MCF 10A (cell line): Measurements from ENCODE around the gene CLDN7. TPM values are rescaled to one million over a fixed set of nuclear protein-coding genes. Genes with fewer than 3 reads are reported as not detected.

Source experiments
- BruUV-seq: library from RNA; stranded (reverse); fragments of 400-500 nt; replicated peaks from 2 replicates; lab custom pipeline; 2021; lab: Mats Ljungman, UMichigan
- CTCF ChIA-PET: fragments of 300-600 bp; sonication (Branson Sonifier 250); formaldehyde crosslinking; extraction: SDS; loops from one replicate; lab custom pipeline; 2021; ENCODE audit warnings: antibody characterized with exemption, inconsistent platforms; lab: Yijun Ruan, JAX
- POLR2A ChIA-PET: fragments of 300-600, 350-650 bp; sonication (Branson Sonifier 250); formaldehyde crosslinking; extraction: SDS; loops from one replicate; lab custom pipeline; 2020; ENCODE audit warnings: antibody characterized with exemption, inconsistent platforms; lab: Yijun Ruan, JAX
- DNase-seq: peaks from one replicate; pipeline ENCODE4 v3.0.0-alpha.2; 2018; ENCODE audit not compliant: unreplicated experiment
- H3K27ac Mint-ChIP-seq: one replicate; pipeline ENCODE4 v1.8.0; 2022; ENCODE audit warnings: mild to moderate bottlenecking, low read depth, mixed read lengths; ENCODE audit not compliant: unreplicated experiment
- H3K27me3 Mint-ChIP-seq: one replicate; pipeline ENCODE4 v1.8.0; 2022; ENCODE audit warnings: mixed read lengths; ENCODE audit not compliant: insufficient read depth, unreplicated experiment
- H3K36me3 Mint-ChIP-seq: one replicate; pipeline ENCODE4 v1.8.0; 2022; ENCODE audit warnings: mild to moderate bottlenecking, moderate library complexity, mixed read lengths; ENCODE audit not compliant: insufficient read depth, unreplicated experiment
- H3K4me1 Mint-ChIP-seq: one replicate; pipeline ENCODE4 v1.8.0; 2022; ENCODE audit warnings: mixed read lengths; ENCODE audit not compliant: insufficient read depth, unreplicated experiment
- H3K4me3 Mint-ChIP-seq: one replicate; pipeline ENCODE4 v1.8.0; 2022; ENCODE audit warnings: mild to moderate bottlenecking, moderate library complexity, mixed read lengths; ENCODE audit not compliant: unreplicated experiment
- H3K9me3 Mint-ChIP-seq: one replicate; pipeline ENCODE4 v1.8.0; 2022; ENCODE audit warnings: mixed read lengths; ENCODE audit not compliant: unreplicated experiment
- CTCF ChIP-seq: fragments of 200-600 bp; IDR thresholded peaks from one replicate; pipeline ENCODE4 v1.8.0; 2022; ENCODE audit warnings: antibody characterized with exemption, mild to moderate bottlenecking; ENCODE audit not compliant: unreplicated experiment
- intact Hi-C: fragments of 100-400 bp; cut with micrococcal nuclease; formaldehyde crosslinking; loops from 2 replicates; pipeline ENCODE4 v1.14.1; 2022
- total RNA-seq: library from RNA; stranded (reverse); gene quantifications from 2 replicates; pipeline ENCODE4 v1.2.3, GENCODE V29; 2022

CLDN7 gene
- total RNA-seq, 1 experiment from 2014 or later: 23.9 TPM

- Mint-ChIP-seq H3K9me3 (no peaks in the 10 kb centered on the region), H3K4me1 (peaks cover 49% of the 10 kb centered on the region), H3K27me3 (no peaks in the 10 kb centered on the region), H3K36me3 (peaks cover 41% of the 10 kb centered on the region), H3K4me3 (peak overlapping the region; percentile 28), H3K27ac (no peak overlapping the region)
- DNase-seq: peak; percentile 43
- ChIA-PET POLR2A (interaction anchor here (9.0 kb wide), 1 partner anchor 19 kb away, joined by 278 read pairs; the partner anchor contains the start of genes DVL2, GABARAP and PHF23), CTCF (interaction anchor here (0.6 kb wide), 1 partner anchor 166 kb away, joined by 3 read pairs; no protein-coding TSS in a partner anchor)
- no TSS peak for BruUV-seq
- TF ChIP-seq CTCF: no peak
- intact Hi-C loops: no loop called here
Measured at GRCh38 chr17:7217113-7217987, 44.9 kb downstream of the CLDN7 start.

GRCh38 chr17:7216242-7217112, 45.8 kb downstream of the CLDN7 start:
- H3K9me3 Mint-ChIP-seq: no peaks in the 10 kb centered on the region
- H3K4me3 Mint-ChIP-seq: peak overlapping the region; percentile 22
- CTCF ChIA-PET: no interaction called here
- intact Hi-C loops: no loop called here
- POLR2A ChIA-PET: interaction anchor here (0.5 kb wide), 1 partner anchor 34 kb away, joined by 3 read pairs; no protein-coding TSS in a partner anchor
- H3K36me3 Mint-ChIP-seq: peaks cover 35% of the 10 kb centered on the region
- DNase-seq: no peak
- H3K4me1 Mint-ChIP-seq: peaks cover 41% of the 10 kb centered on the region
- no TSS peak for BruUV-seq
- H3K27ac Mint-ChIP-seq: no peak overlapping the region
- no peak for TF ChIP-seq CTCF
- H3K27me3 Mint-ChIP-seq: no peaks in the 10 kb centered on the region

GRCh38 chr17:7215652-7216180, 46.6 kb downstream of the CLDN7 start:
- Mint-ChIP-seq H3K36me3 (peaks cover 28% of the 10 kb centered on the region), H3K27ac (no peak overlapping the region), H3K4me1 (peaks cover 33% of the 10 kb centered on the region), H3K9me3 (no peaks in the 10 kb centered on the region), H3K27me3 (no peaks in the 10 kb centered on the region), H3K4me3 (no peak overlapping the region)
- DNase-seq: no peak
- intact Hi-C loops: no loop called here
- BruUV-seq: no TSS peak
- ChIA-PET POLR2A (interaction anchor here (0.5 kb wide), 1 partner anchor 33 kb away, joined by 3 read pairs; no protein-coding TSS in a partner anchor), CTCF (no interaction called here)
- no peak for TF ChIP-seq CTCF
